HG03064 (cell line): ENCODE data around the gene CPNE4.

Experiments
- ATAC-seq: cut with Tn5 transposase; IDR thresholded peaks from one replicate; pipeline ENCODE4 v1.9.1; 2021; ENCODE audit warnings: low read depth; ENCODE audit not compliant: unreplicated experiment

The CPNE4 gene

DNA sequence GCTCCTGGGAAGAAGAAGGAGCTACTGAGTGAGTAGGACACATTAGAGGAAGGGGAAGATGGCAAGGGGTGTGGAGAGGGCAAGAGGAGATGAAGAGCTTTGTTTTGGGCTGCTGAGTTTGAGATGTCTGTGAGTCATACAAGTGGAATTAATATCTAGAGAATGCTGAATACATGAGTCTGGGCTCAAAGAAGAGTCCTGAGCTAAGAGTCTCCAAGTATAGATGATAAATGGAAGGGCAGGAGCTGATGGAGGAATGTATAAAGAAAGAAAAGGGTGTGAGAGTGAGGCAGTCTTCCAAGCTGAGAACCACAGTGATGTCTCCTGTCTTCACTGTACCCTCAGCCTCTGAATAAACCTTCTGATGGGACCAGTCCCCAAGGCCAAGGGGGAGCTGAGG lies 326.6 kb downstream of the CPNE4 start:
- ATAC-seq = no peak

DNA sequence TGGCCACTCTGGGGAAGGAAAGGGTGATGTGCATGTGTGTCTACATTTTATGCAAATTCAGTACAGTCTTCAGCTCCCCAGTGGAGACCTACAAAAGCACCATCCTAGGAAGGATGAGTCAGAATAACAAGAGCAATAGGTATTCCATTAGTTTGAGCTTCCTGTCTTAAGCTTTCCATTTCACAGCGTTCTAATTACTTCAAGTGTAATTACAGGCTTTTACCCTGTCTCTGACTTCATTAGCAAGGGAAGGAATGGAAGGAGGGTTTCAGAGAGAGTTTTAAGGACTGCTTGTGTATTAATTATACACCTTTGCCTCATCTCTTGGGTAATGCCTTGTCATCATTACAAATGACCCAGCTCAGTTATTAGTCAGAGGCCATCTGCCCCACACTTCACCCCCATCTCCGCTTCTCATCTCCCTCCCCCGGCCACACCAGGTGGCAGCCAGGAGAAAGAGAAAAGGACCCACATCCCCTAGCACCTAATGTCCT lies 329.2 kb downstream of the CPNE4 start:
- ATAC-seq = peak; percentile 75

DNA sequence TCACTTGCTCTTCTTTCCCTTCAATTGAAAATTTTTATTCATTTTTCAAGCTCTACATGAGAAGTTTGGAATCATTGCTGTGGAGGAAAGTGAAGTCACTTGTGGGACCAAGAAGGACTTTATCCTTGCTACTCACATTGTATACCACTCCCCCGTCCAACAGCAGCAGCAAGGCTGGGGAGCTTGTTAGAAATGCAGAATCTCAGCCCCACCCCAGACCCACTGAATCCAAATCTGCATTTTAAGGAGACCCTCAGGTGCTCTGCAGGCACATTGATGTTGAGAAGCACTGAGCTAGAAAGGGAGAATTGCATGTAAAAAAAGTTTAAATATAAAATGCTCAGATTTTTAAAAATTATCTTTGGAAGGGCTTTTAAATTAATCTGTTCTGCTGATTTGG lies 329.7 kb downstream of the CPNE4 start:
- no peak for ATAC-seq

DNA sequence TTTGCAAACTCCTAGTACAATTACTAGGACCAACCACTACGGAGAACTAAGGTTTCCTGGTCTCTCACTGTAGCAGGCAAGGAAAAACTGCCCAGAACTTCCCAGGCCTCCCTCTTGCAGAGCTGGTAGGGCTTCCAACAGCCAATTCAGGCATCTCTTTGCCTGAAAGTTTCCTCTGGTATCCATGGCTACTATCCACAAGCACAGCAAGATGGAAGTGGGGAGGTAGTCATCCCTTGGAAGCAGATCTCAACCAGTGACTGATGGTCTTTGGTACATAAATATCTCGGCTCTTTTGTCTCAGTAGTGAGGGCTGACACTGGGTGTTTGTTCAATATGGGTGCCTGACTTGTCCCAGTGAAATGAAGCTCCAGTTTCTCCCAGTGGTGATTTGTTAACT lies 330.7 kb downstream of the CPNE4 start:
- ATAC-seq = no peak

DNA sequence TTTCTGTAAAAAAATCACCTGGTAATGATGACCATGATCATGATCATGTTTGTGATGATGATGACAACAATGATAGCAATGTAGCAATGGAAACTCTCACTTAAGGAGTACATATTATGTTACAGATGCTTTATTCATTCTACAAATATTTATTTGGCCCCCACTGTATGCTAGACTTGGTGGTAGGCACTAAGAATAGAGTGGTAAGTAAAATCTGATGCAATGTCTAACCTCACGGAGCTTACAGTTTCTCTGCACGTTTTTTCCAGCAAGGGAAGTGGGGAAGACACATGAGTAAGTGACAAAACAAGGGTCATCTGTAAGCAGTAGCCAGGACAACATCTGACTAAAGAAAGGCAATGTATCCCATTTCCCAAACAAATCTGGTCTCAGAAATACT lies 332.7 kb downstream of the CPNE4 start:
- ATAC-seq = no peak

DNA sequence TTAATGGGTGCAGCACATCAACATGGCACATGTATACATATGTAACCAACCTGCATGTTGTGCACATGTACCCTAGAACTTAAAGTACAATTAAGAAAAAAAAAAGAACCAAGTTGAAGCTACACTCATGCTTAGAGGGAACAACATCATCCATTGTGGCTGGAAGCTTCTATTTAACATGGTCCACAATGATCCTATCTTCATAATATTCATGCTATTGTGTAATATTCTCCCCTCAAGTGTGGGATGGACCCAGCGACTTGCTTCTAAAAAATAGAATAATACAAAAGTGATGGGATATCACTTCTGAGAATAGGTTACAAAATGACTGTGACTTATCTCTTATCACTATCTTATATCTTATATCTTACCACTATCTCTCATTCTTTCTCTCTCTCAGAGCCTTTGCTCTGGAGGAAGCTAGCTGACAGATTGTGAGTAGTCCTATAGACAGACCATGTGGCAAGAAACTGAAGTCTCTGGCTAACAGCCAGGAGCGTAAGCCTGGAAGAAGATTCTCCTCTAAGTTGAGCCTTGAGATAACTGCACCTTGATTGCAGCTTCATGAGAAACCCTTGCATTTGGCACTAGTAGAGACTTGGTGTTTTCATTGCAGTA lies 333.6 kb downstream of the CPNE4 start:
- no peak for ATAC-seq

DNA sequence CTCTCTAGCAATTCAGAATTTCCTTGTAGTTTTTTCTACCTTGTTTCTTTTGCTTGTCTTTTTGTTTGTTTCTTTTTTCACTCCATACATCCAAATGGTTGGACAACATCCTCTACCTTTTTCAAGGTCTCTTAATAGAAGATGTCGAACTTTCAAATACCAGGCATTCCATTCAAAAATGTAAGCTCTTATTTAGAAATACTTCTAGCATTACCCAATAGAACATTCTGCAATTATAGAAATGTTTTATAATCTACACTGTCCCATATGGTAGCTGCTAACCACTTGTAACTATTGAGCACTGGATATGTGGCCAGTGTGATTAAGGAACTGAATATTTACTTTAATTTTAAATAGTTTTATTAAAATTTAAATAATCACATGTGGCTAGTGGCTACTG lies 335.8 kb downstream of the CPNE4 start:
- ATAC-seq = no peak

DNA sequence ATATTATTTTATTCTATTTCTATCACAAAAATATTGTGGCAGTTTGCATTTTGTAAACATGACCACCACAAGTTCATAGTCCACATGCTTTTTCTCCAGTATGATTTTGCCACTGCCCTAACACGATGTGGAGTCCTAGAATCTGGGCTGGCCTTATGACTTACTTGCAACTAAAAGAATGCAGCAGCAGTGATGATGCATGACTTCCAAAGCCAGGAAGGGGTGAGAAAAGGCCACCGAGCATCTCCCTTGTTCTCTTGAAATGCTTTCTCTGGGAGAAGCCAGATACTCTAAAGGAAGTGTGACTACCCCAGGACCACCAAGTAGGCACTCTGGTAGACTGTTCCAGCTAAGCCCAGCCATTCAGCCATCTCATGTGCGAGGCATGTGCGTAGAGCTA lies 340.4 kb downstream of the CPNE4 start:
- no peak for ATAC-seq

DNA sequence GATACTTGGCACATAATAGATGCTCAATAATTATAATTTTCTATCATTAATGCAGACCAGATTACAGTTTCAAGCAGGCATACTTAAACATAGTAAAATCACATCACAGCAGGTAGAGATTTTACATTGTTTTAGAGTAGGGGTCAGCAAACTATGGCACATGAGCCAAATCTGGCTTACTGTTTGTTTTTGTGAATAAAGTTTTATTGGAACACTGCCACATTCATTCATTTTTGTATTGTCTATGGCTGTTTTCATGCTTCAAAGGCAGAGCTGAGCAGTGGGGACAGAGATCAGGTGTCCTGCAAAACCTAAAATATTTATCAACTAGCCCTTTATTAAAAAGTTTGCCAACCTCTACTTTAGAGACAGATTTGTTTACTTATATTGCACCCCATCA lies 342.5 kb downstream of the CPNE4 start:
- ATAC-seq = no peak

- no peak for ATAC-seq
Observed at GRCh38 chr3:131690800-131691199, 344.0 kb downstream of the CPNE4 start.

DNA sequence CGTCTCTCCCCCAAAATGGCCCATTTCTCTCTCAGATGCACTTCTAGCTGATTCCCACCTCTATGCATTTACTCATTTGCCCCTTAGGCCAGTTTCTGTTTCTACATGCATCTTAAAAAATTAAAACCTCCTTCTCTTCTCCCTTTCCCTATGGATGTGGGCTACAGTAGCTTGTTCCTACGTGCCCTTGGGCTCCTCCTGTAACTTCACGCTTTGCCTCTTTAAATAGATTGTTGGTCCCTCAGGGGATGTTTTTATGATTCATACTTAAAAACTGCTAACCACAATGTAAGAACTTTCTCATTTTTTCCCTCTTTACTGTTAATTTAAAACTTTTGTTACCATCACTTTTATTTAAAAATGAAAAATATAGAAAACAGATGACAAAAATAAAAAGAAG lies 346.4 kb downstream of the CPNE4 start:
- no peak for ATAC-seq

DNA sequence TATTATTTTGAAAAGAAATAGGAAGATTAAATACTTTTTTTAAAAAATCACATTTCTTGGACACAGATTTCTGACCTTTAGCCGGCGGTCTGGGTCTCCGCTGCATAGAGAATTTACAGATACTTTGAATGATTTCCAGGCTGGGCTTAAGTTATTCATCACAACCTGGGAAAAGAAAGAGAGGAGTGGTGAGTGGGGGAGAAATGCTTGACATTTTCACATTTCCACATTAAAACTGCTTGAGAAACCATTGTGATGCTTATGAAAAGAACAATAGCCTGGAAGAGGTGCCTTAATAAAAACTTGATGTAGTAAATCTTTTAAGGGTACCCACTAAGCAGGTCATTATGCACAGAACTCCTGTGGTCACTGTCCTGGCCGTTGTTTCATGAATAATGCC lies 365.2 kb downstream of the CPNE4 start:
- ATAC-seq = no peak

DNA sequence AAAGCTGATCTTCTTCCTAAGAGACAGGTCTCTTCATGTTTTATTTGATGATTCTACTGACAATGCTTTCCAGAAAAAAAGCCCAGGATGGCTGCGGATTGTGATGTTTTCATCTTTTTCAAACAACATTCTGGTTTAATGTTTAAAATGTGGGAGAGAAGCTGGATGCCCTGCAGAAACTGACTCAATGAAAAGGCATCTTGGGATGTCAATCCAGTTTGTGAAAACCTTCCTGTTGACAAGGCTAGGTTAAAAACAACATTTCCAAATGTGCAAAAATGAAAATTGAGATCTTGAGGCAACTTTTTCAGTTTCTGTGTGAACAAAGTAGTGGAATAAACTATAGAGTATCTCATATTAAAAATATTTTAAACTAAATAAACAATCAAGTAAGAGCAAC lies 376.0 kb downstream of the CPNE4 start:
- no peak for ATAC-seq

GRCh38 chr3:131658115-131658514 lies 376.7 kb downstream of the CPNE4 start:
- no peak for ATAC-seq

- ATAC-seq = no peak
Observed at GRCh38 chr3:131655070-131655690, 379.6 kb downstream of the CPNE4 start.

DNA sequence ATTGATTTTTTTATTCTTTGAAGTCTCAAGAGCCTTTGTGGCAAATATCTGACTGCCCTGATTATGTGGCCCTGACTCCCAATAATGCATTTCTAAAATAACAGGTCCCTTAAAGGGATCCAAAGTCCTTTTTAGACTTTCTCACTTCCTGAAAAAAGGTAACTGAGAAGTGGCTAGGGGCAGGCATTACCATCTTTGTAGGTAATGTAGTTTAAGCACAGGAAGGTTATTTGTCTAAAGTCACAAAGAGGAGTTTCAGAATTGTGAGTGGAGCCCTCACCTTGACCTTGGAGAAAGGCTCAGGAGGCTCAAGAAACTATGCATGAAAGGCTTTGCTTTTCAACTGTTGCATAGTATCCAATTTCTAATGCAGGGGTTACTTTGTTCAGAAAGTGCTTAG lies 389.2 kb downstream of the CPNE4 start:
- ATAC-seq = no peak

DNA sequence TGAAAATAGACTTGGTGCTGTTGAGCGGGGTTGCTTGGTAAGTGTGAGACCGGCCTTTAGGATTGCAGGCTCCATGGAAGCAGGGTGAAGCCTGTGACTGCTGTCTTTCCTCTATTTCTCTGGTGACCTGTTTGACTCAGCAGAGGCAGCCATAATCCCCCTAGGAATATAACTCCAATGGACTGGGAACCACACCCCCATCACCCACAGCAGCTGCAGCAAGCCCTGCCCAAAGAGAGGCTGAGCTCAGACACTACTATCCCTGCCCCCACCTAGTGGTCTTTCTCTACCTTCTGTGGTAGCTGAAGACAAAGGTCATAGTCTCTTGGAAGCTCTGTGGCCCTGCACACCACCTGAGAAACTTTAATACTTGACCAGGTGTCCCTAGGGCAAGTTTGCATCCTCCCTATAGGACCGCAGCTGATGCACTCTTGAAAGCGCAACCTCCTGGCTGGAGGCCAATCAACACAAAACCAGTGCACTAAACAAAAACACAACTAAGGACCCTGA lies 398.5 kb downstream of the CPNE4 start:
- ATAC-seq = no peak

DNA sequence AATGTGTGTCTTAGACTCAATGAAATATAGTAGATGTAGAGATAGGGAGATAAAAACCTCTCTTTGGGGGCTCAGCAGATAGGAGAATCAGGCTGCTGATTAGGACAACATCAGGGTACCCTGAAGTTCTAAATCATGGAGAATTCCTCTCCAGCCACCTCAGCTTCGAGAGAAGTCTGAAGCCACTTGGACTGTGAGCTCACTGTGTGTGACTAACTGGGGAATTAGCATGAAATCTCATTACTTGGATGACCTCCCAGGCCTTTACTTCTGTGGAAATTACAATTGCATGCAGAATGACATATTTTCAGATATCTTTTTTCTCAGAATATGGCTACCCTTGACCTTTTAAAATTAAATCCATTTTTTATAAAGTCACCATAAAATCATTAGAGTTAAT lies 404.0 kb downstream of the CPNE4 start:
- ATAC-seq = no peak

DNA sequence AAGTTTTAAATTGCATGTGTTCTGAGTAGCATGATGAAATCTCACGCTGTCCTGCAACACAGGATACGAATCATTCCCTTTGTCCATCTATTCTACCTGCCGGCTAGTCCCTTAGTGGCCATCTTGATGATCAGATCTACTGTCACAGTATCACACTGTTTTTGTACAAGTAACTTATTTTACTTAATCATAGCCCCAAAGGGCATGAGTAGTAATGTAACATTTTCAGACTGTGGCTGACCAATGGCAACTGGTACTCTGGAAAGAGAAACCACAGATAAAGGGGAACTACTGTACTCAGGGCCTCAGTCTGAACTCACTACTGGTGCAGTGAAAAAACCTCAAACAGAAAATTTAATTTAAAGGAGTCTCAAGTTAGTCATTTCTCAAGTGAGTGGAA lies 404.7 kb downstream of the CPNE4 start:
- ATAC-seq = peak; percentile 87

- no peak for ATAC-seq
Observed at GRCh38 chr3:131623431-131623830, 411.4 kb downstream of the CPNE4 start.

DNA sequence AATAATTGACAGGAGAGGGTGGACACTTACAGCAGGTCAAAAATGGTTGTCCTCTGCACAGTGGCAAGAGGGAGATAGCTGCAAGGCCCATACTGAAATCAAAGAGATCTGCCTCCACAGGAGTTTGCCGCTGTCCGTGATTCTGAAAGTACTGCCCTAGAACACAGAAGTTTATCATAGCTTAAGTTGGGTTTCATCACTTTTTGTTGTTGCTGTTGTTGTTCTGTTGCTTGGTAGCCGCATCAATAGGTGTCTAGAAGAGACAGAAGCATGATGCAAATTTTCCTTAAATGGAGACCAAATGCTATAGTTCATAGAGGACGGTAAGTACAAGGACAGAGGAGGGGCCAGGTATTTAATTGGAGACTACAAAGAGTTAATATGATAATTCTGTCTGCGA lies 412.1 kb downstream of the CPNE4 start:
- no peak for ATAC-seq

GRCh38 chr3:131620977-131621376 lies 413.8 kb downstream of the CPNE4 start:
- ATAC-seq = no peak
